Tibial artery (tissue), 4 donors: ENCODE results near the gene NGDN.

Experiments used
- DNase-seq, 2 donors: peaks; one replicate each; pipeline ENCODE4 v3.0.0-alpha.2; 2019
- H3K27ac ChIP-seq, 2 donors: fragments of 200-600 bp; sonication (generic) in 1 of 2; 1 replicate in 1 of 2; 2 replicates in 1 of 2; pipeline ENCODE4 v1.5.1; 2018 to 2019; ENCODE audit warnings: mild to moderate bottlenecking in 1 of 2
- H3K27me3 ChIP-seq, 2 donors: fragments of 200-600 bp; sonication (generic) in 1 of 2; one replicate each; pipeline versions ENCODE4 v1.5.1 to v1.6.0; 2016 to 2019
- H3K36me3 ChIP-seq, 3 donors: fragments of 200-600 bp; sonication (generic) in 2 of 3; one replicate each; pipeline ENCODE4 v1.5.1; 2016 to 2019; ENCODE audit warnings: mild to moderate bottlenecking in 2 of 3
- H3K4me1 ChIP-seq, 4 donors: fragments of 200-600 bp; sonication (generic) in 2 of 4; 1 replicate in 3 of 4; 2 replicates in 1 of 4; pipeline ENCODE4 v1.5.1; 2016 to 2019
- H3K4me3 ChIP-seq, 2 donors: fragments of 200-600 bp; sonication (generic) in 1 of 2; 1 replicate in 1 of 2; 2 replicates in 1 of 2; pipeline ENCODE4 v1.5.1; 2018 to 2019; ENCODE audit warnings: mild to moderate bottlenecking in 2 of 2
- H3K9me3 ChIP-seq, 3 donors: fragments of 200-600 bp; sonication (generic) in 1 of 3; one replicate each; pipeline ENCODE4 v1.5.1; 2016 to 2019
- intact Hi-C: fragments of 100-400 bp; cut with DNase I; formaldehyde crosslinking; loops from one replicate; pipeline ENCODE4 v1.15.0; 2023; ENCODE audit warnings: low total_unique reads
- TF ChIP-seq, protein P1 (sequence below), 2 experiments: fragments of 200-600 bp in 1 of 2; fragments of 450-650 bp in 1 of 2; IDR thresholded peaks; one replicate each; pipeline ENCODE4 v1.5.1; 2017 to 2019; ENCODE audit warnings: antibody characterized with exemption in 2 of 2, mild to moderate bottlenecking in 1 of 2, moderate library complexity in 1 of 2

The NGDN gene

GRCh38 chr14:23433457-23433856 is 36.0 kb upstream of the NGDN start:
- no peaks in the 10 kb centered on the region for H3K9me3 ChIP-seq
- intact Hi-C loops: no loop called here
- TF ChIP-seq, protein P1, sequence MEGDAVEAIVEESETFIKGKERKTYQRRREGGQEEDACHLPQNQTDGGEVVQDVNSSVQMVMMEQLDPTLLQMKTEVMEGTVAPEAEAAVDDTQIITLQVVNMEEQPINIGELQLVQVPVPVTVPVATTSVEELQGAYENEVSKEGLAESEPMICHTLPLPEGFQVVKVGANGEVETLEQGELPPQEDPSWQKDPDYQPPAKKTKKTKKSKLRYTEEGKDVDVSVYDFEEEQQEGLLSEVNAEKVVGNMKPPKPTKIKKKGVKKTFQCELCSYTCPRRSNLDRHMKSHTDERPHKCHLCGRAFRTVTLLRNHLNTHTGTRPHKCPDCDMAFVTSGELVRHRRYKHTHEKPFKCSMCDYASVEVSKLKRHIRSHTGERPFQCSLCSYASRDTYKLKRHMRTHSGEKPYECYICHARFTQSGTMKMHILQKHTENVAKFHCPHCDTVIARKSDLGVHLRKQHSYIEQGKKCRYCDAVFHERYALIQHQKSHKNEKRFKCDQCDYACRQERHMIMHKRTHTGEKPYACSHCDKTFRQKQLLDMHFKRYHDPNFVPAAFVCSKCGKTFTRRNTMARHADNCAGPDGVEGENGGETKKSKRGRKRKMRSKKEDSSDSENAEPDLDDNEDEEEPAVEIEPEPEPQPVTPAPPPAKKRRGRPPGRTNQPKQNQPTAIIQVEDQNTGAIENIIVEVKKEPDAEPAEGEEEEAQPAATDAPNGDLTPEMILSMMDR (IDR thresholded peaks at IDR 0.05): no peak
- no peaks in the 10 kb centered on the region for H3K4me1 ChIP-seq
- DNase-seq: peak in 1 of 2 donors; percentile 33
- H3K27me3 ChIP-seq: peaks cover 0 to 12% of the 10 kb centered on the region in 2 donors
- no peak overlapping the region for H3K27ac ChIP-seq
- no peaks in the 10 kb centered on the region for H3K36me3 ChIP-seq
- no peak overlapping the region for H3K4me3 ChIP-seq

GRCh38 chr14:23434488-23435222 is 34.8 kb upstream of the NGDN start:
- intact Hi-C loops: no loop called here
- Histone ChIP-seq H3K27me3 (peaks cover 0 to 12% of the 10 kb centered on the region in 2 donors), H3K4me3 (no peak overlapping the region), H3K27ac (no peak overlapping the region), H3K4me1 (no peaks in the 10 kb centered on the region), H3K9me3 (no peaks in the 10 kb centered on the region), H3K36me3 (no peaks in the 10 kb centered on the region)
- peak in 1 of 2 donors; percentile 21 for DNase-seq
- TF ChIP-seq, protein P1 (IDR thresholded peaks at IDR 0.05): no peak

- Histone ChIP-seq H3K4me1 (no peaks in the 10 kb centered on the region), H3K9me3 (no peaks in the 10 kb centered on the region), H3K27ac (no peak within 1 kb of the TSS), H3K4me3 (no peak within 1 kb of the TSS), H3K27me3 (peaks cover 0 to 8% of the 10 kb centered on the region in 2 donors), H3K36me3 (no peaks in the 10 kb centered on the region)
- TF ChIP-seq, protein P1 (IDR thresholded peaks at IDR 0.05): no peak
- peak in 1 of 2 donors; percentile 52 for DNase-seq
- intact Hi-C loops: no loop called here
These were observed 33.8 kb upstream of the NGDN start, which contains the start of gene MYH7 for GRCh38 chr14:23435543-23436326. Gene MYH7 (minus strand): TSS chr14:23435660. CDS start chr14:23433732, 1,928 bp downstream.

DNA sequence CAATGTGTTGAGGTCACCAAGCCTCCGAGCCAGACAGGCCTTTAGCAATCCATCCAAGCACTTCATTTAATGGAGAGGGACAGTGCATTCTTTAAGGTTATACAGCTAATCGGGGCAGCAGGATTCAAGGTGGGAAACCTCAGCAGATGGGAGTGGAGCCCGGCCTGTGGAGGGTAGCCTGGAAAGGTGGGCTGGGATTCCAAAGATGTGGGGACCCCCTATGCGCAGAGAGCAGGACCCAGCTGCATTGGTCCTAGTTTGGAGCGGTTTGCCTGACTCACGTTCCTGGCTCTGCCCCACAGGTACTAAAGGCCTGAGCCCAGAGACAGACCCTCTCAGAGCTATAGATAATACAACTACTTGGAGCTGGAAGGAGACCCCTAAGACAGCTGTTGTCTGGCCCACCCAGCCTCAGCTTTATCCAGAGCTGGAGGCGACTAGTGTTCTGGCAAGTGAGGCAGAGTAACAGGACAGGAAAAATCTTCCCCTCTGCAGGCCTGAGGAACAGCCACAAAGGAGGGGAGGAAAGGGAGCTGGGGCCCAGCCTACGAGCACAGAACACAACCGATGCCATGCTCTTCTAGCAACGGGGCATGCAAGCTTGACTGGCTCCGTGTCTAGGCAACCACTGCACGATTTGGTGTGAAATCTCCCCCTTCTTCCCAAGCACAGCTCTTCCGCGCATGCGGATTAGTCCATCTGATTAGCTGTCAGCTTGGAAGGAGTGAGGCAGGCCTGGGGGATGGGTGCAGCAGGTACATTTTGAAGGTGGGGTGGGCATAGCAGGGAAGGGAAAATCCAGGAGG is 33.0 kb upstream of the NGDN start:
- DNase-seq: peak in 1 of 2 donors; percentile 56
- Histone ChIP-seq H3K9me3 (no peaks in the 10 kb centered on the region), H3K36me3 (no peaks in the 10 kb centered on the region), H3K27ac (no peak overlapping the region), H3K27me3 (peaks cover 0 to 8% of the 10 kb centered on the region in 2 donors), H3K4me3 (no peak overlapping the region), H3K4me1 (no peaks in the 10 kb centered on the region)
- TF ChIP-seq, protein P1 (IDR thresholded peaks at IDR 0.05): no peak
- intact Hi-C loops: no loop called here
